Measurements from ENCODE around the gene MAPK8.

GRCh38 chr10:48398261-48398660, 91.8 kb downstream of the MAPK8 start:
- TF ChIP-seq CTCF (IDR thresholded peaks at IDR 0.05) (no peak), POLR2A (IDR thresholded peaks at IDR 0.05; ENCODE audit: low read length) (no peak), NFE2L2 (conservative IDR thresholded peaks at IDR 0.05; ENCODE audit: low read length) (no peak), KDM1A (IDR thresholded peaks at IDR 0.05; ENCODE audit: low read depth) (no peak), CHD4 (IDR thresholded peaks at IDR 0.05; ENCODE audit: borderline replicate concordance) (no peak), NR3C1 (IDR thresholded peaks at IDR 0.05) (no peak), EP300 (IDR thresholded peaks at IDR 0.05) (no peak)

All from A549 (cell line).